GM21723 (cell line): ENCODE data around the gene GRM1.

Experiments
- ATAC-seq: cut with Tn5 transposase; IDR thresholded peaks from one replicate; pipeline ENCODE4 v1.9.1; 2021; ENCODE audit warnings: mild to moderate bottlenecking, moderate library complexity; ENCODE audit not compliant: unreplicated experiment

GRM1 gene

DNA sequence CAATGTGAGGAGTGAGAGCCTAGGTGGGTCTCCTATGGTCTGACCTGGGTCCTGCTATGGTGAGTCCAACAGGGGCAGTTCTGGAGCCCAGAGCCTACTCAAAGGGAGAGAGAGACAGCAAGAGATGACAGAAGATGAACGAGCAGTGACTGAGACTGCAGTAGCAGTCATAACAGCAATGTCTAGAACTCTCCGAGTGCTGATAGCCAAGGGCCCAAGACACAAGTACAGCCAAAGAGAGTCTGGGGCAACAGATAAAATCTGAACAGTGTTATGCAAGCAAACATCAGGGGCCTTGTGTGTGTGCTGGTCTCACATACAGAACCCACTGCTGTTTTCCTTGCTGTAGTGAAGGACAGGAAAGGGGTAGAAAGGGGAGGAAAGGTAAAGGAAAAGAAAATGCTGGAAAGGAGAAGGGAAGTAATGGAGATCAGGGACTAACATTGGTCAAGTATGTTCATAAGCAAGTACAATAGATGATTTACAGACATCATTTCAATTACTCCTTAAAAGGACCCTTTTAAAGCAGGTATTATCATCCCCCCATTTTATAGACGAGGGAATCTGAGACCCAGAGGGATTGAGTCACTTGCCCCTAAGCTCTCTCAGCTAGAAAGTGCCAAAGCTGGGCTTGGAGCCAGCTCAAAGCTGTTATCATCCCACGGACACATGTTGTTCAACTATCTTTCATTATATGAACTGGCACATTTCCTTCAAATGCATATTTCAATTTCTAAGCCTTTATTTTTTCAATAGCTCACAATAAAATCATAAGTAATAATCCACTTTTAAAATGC lies 332.5 kb downstream of the GRM1 start:
- ATAC-seq, result no peak

DNA sequence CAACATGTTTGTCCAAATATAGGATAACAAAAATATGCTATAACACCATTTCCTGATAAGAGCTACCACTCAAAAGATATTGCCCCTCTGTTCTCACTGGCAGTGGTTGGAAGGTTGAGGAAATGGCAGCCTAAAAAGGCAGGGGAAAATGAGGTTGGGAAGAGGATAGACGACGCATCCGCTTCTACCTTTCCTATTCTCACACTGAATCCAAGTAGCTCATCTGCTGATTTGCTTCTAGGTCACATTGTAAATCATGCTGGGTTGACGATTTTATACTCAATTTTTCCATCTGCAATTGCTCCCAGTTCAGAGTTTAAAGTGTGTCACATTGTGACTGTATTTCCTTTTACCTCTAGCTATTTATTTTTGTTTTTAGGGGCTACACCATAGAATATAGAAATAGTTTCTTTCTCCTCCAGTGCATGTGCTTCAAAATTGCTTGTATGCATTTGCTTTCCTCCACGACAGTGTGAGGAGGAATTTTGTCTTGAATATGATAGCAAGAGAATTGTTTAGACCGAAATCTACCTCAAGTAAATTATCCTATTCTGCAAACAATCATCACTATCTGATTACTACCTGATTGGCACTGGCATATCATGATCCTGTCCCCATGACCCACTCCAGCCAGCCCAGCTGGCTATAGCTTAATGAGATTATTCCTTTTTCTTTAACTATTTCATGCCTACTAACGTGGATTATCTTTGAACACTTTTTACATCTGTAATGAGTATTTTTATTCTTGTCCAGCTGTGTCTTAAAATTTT lies 335.2 kb downstream of the GRM1 start:
- no peak for ATAC-seq

DNA sequence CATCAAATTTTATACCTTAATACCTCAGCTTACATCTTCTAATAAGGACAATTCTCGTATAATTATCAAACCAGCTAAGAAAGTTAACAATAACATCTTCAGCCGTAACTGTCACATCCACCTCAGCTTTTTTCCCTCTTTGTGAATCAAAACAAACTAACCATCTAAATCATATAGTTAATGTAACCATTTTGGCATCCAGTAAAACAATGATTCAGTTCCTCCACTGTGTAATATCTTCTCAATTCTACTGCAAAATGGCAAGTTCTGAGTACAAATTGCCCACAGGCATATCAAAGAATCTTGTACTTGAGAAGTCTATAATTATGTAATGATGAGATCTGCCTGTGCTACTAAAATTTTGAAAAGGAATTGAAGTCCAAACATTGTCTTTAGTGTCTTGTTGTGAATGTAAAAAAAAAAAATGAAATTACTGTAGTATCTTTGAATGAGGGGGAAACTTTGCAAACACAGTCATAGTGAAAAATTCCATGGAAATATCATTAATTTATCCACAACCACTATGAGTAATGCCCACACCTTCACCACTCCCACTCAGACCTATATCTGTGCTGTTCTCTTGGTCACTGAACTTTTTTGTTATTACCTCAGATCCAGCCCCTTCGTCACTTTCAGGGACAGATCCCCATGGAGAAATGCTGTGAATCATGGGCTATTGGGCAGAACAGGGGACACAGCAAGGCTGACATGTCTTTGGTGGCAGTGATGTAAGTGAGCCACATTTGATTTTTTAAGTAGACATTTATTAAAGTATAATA lies 336.1 kb downstream of the GRM1 start:
- ATAC-seq, result no peak

DNA sequence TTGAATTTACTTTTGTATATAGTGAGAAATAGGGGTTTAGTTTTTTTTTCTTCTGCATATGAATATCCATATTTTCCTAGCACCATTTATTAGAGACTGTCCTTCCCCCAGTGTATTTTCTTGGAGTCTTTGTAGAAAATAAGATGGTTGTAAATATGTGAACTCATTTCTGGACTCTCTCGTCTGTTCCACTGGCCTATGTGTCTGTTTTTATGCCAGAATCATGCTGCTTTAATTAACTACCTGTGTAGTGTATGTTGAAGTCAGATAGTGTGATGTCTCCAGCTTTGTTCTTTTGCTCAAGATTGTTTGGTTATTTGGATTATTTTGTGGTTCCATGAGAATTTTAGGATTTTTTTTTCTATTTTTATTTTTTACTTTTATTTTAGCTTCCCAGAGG lies 338.2 kb downstream of the GRM1 start:
- ATAC-seq, result no peak

DNA sequence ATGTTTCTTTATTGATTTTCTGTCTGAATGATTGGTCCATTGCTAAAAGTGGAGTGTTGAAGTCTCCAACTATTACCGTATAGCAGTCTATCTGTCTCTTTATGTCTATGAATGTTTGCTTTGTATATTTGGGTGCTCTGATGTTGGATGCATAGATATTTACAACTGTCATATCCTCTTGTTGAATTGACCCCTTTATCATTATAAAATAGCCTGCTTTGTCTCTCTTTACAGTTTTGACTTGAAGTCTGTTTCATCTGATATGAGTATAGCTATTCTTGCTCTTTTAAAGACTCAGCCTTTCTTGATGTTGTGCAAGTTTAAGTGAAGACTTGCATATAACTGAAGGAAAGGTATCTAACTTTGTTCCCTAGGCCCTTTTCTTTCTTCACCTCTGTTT lies 341.0 kb downstream of the GRM1 start:
- no peak for ATAC-seq

DNA sequence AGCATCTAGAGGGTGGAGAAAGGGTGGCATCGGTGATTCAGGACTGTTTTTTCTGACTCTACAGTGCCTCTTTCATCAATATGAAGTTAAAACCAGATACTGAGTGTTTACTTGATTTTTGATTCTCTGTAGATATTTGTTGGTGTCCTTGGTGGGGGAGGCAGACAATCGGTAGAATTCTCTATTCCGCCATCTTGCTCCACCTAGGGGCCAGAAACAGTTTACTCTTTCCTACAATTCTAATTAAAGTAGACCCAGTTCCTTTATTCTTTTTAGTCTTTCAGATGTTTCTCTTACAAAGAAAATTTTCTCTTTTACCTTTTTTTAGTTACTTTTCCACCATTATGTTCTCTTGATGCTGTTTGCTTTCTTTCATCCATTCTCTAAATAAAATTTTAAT lies 352.6 kb downstream of the GRM1 start:
- no peak for ATAC-seq

DNA sequence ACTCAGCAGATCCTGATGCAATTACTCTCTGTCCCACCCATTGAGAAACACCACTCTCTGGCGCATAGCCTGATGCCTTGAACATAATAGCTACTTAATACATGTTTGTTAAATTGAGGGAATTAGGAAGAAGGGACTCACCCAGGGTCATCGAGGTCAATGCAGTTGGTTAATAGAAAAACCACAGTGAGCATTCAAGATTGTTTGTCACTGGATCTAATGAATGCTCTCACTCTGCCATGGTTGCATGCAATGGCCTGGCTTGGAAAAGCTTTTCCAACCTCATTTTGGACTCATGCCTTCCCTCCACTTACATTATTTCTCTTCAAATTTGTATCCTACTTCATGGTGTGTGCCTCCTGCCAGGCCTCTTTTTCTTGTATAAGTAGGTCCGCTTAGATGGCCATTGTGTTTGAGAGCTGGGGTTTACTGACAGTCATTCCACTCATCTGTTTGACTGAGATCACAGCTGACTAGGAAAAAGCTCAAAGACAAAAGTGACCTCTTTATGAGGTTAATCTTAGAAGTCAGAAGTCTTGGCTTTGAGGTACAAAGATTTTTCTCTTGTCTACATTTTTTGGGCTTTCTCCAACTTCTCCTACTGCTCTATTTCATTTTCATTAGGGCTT lies 360.0 kb downstream of the GRM1 start:
- ATAC-seq, result no peak

DNA sequence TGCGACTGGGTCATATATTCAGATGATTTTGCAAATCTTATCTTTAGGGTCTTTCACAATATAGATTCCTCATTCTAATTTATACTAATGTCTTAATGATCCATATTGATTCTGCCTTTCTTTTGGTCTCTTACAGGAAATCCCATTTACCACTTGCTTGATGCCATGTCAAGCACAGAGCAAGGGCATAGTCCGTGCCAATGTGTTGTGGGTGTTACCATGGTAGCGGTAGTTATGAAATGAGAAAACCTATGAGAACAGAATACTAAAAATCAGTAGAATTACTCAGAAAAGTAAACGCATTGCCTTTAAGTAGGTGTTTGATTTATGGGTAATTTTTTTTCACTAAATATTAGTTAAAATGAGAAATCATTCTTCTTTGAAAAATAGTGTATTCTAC lies 360.9 kb downstream of the GRM1 start:
- ATAC-seq, result no peak

DNA sequence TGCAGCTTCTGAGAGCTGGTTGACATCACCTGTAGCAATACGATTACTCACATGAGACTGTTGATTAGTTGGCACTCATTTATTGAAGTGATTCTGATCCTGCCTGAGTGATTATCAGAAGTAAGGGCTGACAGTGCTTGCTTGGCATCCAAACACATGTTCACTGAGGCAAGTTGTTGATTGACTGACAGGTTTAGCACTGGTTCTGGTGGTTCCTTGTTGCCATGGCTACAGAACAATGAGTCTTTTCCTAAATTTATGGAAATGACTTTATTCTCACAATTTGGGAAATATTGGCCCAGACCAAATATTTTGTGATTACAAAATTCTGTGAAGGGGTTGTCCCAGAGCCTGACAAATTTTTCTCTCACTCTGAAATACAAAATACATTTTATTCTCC lies 368.8 kb downstream of the GRM1 start:
- ATAC-seq, result no peak

DNA sequence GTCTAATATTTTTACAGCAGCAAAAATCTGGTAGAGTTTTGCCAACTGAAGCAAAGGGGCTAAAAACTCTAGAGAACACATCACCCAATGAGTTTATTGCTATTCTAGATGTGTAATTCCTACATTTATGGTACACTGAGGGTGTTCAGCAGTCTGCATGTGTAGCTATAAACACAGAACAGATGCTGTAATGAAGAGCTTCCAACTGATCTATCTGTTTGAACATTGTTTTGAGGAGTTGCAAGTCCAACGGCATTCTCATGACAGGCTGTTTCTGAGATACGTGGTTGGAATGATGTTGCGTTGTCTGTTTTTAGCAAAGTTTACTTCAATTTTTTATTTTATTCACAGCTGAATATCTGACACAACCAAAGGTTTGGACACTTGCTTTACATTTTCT lies 373.6 kb downstream of the GRM1 start:
- no peak for ATAC-seq

DNA sequence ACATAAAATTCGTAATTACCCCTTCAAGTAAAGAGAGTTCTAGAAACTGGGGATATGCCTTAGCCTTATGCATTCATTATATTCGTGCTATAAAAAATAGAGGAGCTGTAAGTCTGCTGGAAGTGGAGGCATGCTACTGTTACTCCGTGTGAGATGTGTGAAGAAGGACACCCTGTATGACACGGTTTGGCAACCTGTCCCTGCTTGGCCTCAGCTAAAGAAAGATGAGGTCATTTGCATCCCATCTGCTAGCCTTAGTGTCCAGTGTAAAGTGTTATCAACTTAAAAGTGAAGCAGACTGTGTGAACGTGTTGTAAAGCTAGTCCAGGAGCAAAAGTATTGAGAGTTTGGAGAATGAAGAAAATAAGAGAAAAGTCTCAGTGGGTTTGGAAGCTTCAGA lies 379.7 kb downstream of the GRM1 start:
- no peak for ATAC-seq

DNA sequence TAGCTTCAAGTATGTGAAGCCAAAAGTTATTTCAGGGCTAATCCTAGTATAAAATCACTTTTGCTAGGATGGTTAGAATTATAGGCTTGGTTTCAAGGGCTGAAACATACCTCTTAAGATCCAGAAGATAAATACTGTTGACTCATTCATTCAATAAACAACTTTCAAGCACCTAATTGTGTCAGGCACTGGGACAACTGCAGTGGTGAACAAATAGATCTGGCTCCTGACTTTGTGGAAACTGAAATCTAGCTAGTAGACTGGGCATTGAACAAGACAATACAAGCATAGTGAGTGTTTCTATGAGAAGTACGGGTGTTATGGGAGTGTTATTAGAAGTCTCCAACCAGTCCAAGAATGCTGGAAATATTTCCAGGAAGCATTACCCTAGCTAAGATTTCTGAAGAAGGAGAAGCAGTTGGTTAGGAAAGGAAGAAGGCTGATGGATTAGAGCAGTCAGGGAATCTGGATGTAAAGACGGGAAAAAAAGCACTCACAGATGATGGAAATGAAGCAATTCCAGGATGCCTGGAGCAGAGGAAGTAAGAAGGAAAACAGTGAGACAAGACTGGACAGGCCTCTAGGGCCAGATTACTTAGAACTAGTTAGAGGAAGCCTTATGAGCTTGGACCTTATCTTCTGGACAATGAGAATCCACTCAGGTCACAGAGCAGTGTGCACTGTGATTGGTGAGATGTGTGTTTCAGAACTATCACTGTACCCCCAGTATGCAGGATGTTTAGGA lies 382.2 kb downstream of the GRM1 start:
- no peak for ATAC-seq

DNA sequence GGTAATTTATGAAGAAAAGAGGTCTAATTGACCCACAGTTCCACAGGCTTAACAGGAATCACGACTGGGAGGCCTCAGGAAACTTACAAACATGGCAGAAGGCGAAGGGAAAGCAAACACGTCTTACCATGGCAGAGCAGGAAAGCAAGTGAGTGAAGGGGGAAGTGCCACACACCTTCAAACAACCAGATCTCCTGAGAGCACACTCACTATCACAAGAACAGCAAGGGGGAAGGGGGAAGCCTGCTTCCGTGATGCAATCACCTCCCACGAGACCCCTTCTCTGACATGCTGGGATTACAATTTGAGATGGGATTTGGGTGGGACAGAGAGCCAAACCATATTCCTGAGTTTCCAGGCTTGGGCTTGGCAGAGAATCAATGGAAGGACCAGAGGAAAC lies 390.7 kb downstream of the GRM1 start:
- ATAC-seq, result no peak

DNA sequence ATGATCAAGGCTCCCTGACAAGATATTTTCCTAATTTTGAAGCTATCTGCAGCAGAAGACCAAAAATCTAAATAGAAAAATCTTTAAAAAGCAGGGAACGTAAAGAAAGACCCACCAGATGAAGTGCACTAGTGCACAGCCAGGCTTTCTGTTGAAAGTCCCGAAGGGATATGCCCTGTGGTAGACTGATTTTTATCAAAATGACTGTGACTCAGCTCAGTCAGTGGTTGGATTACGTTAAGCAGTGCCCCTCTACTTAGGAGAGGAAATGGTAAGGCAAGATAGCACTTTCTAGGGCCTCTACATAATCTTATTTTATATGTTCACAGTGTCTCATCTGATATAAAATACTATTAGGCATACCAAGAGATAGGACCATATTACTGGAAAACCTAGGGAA lies 391.4 kb downstream of the GRM1 start:
- no peak for ATAC-seq

DNA sequence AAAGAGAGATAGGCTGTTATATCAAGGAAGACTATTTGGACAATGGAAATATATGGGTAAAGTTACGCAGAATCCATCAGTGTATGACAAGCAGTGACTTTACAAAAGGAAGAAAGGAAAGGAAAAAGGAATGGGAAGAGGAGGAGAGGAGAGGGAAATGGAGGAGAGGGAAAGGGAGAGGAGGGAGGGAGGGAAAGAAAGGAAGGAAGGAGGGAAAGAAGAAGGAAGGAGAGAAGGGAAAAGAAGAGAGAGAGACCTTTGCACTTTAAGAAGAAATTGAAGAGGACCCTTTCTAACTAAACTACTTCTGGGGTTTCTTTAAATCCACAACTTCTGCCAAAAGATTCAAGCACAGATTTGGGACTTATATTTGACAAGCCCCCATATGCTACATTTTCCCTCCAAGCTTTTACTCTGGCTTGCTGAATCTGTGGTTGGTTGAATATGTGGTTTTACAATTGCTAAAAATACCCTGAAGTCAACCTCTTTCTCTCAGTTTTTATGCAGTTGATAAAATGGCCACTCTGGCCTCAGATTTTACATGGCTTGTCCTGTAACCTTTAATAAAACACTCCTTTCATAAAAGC lies 394.0 kb downstream of the GRM1 start:
- ATAC-seq, result no peak

DNA sequence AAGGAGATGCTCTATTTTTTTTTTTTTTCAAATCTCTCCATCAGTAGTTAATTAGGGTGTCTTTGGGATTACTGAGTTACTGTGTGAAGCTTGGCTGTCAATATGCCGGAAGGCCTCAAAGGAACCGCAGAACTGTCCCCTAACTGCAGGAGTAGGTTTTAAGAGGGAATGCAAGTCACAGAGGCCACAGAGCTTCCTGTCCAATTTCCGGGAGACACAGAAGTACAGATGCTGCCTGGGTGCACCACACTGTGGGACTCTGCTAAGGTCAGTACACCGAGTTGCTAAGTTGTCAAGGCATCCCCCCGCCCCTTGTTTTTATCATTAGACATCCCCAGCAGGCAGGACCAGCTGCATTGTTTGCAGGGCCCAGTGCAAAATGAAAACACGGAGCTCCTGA lies 394.6 kb downstream of the GRM1 start:
- no peak for ATAC-seq

DNA sequence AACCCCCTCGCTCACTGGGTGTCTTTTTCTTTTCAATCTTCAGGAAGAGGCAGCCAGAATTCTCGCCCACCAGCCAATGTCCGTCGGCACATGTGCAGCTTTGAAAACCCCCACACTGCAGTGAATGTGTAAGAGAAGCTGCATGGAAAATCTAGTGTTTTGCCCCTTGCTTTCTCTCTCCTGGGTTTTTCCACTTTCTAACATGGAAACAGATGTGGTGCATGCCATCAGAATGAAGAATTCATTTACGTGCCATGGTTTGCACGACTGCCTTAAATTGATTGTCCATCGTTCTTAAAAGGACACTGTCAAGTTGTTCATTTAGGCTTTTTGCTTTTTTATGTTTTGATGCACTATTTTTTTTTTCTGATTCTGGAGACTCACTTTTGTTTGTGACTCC lies 397.7 kb downstream of the GRM1 start:
- no peak for ATAC-seq

DNA sequence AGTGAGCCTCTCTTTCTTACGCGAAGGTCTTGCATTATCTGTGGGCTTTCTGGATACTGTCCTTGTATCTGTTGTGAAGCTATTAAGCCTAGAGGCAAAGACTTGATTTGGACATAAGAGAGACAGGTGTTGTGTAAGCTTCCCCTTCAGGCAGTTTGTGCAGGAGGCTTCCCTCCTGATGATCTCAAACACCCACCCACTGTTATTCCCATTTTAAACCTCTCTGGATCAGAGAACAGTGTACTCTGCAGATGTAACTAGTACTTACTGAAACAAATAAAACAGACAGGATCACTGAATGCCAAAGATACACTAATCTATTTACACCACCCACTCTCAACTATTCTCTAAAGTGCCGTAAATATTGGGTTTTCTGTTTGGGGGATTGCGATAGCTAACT lies 401.0 kb downstream of the GRM1 start:
- ATAC-seq, result no peak

DNA sequence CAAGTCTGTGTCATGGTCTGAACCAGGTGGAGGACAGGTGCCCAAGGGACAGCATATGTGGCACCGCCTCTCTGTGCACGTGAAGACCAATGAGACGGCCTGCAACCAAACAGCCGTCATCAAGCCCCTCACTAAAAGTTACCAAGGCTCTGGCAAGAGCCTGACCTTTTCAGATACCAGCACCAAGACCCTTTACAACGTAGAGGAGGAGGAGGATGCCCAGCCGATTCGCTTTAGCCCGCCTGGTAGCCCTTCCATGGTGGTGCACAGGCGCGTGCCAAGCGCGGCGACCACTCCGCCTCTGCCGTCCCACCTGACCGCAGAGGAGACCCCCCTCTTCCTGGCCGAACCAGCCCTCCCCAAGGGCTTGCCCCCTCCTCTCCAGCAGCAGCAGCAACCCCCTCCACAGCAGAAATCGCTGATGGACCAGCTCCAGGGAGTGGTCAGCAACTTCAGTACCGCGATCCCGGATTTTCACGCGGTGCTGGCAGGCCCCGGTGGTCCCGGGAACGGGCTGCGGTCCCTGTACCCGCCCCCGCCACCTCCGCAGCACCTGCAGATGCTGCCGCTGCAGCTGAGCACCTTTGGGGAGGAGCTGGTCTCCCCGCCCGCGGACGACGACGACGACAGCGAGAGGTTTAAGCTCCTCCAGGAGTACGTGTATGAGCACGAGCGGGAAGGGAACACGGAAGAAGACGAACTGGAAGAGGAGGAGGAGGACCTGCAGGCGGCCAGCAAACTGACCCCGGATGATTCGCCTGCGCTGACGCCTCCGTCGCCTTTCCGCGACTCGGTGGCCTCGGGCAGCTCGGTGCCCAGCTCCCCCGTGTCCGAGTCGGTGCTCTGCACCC lies 405.2 kb downstream of the GRM1 start:
- ATAC-seq, result no peak
